HUDEP-2 (cell line): ENCODE data around the gene PXK.

Experiments
- DNase-seq, 76 experiments: peaks; one replicate each; lab custom pipeline; 2025; ENCODE audit not compliant: unreplicated experiment in 76 of 76; lab: John Stamatoyannopoulos, UW

The PXK gene

DNA sequence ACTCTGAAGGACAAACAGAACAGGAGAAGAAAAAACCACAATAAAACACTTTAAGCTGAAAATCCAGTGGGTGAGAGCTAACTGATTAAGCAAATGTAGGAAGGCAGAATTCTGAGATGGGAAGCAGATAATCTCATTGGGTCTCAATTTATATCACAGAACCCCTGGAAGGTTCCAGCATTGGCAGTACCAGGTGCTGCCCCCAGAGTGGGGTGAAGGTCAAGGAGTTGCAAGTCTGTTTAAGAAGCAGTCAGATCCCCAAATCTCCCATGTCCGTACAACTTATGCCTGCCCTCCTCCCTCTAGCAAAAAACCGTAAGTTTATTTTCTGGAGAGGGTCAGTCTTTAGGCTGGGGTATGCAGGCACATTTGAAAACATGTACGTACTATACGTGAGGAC is 45.1 kb downstream of the PXK start:
- no peak for DNase-seq

DNA sequence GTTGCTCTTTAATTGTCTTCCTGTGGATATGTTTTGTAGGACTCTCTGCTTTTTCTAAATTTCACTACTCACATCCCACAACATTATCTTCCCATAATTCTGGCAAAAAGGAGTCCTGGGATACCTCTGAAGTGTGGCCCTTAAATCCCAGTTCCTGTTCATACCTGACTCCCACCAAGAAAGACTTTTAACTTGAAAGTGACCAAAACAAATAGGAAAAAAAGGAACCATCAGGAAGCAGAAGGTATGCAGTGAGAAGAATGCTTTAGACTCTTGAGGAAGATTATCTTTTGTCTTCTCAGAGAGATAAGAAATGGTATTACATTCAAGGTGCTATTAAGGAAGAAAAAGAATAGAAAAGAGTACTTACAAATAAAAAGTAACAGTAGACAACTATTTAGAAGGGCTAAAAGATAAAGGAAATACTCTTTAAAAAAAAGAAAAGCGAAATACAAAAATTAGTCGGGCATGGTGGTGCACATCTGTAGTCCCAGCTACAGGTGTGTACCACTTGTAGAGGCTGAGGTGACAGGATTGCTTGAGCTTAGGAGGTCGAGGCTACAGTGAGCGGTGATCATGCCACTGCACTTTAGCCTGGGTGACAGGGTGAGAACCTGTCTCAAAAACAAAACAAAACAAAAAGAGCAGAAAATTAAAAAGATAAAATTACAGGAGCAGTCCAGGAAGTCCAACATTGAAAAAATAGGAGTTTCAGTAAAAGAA is 46.8 kb downstream of the PXK start:
- no peak for DNase-seq

DNA sequence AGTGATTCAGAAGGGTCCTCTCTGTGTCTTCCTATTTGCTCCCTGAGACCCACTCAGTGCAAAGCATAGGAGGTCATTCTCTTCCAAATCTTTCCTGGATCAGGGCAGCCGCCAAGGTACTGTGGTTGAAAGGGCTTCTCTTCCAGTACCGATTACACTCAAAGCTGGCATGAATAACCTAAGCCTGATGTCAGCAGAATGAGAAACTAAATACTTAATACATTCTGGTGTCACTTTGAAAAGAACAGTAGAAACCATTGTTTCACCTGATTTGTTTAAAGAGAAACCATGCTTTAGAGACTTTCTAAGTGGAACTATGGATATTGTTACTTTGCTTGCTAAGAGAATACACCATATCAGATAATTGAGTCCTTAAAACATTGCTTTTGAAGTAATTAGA is 50.8 kb downstream of the PXK start:
- no peak for DNase-seq

DNA sequence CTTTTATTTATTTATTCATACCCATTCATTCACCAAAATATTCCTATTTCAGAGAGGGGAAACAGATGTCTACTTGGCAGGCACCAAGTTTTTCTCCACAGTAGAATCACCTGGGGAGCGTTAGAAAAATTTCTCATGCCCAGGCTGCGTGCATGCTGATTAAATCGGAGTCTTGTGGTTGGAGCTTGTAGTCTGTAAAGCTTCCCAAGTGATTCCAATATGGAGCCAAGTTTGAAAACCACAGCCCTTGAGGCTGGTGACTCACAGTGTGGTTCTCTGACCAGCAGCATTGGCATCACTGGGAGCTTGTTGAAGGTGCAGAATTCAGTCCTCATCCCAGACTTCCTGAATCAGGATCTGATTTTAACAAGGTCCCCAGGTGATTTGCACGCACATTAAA is 51.2 kb downstream of the PXK start:
- DNase-seq: no peak

DNA sequence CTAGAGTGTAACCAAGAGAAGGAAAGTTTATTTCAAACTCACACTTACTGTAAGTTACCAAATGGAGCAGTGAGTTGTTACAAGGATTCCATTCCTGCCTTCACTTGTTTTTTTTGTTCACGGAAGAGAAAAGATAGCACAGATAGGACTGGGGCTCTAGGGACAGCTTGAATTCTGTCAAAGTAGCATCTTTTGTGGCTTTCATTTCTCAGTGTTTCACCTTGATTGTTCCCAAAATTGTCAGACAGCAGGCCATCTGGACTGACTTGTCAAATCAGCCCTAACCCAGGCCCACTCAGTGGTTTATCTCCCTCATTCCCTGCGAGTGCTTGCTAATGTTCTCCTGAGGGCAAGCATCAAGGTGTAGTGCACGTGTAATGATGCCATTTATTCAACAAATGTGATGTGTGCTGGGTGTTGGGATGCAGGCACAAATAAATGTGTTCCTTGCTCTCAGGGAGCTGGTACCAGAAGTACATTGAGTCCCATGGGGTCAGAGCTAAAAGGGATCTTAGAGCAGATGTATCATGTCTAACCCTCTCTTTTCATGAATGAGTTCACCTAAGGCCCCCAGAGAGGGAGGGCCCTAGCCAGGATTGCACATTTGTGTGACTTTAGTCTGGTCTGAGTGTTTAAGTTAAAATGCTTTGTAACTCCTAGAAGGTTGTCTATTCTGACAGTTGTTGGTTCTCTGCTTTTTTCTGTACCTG is 51.8 kb downstream of the PXK start:
- no peak for DNase-seq

DNA sequence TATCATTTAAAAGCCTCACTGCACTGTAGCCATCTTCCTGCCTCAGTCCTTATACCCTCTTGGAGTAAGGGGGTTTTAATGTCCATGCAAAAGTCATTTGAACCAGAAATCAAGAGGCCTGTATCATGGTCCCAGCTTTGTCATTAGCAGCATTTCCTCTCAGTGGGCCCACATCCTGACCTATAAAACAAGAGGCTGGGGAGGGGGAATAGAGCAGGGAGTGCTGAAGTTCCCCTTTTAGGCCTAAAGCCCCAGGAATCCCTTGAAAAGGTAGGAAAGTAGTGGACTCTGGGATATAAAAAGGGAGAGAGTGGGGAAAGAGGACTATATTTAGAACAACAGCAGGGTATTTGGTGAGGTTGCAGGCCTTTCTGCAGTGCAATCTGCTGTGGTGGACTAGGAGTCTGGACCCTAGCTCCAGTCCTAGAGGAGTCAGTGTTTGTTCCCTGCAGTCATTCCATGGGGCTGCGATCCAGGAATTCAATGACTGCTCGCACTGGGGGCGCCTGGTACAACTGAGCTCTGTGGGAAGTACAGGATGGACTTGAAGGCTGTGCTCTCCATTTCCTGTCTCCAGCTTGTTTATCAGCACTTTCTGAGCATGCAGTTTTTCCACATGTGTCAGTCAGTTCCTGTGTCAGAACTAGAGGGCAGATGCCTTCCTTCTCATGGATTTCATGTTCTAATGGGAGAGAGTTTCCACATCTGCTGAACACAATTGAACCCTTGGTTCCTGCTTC is 54.1 kb downstream of the PXK start:
- no peak for DNase-seq

DNA sequence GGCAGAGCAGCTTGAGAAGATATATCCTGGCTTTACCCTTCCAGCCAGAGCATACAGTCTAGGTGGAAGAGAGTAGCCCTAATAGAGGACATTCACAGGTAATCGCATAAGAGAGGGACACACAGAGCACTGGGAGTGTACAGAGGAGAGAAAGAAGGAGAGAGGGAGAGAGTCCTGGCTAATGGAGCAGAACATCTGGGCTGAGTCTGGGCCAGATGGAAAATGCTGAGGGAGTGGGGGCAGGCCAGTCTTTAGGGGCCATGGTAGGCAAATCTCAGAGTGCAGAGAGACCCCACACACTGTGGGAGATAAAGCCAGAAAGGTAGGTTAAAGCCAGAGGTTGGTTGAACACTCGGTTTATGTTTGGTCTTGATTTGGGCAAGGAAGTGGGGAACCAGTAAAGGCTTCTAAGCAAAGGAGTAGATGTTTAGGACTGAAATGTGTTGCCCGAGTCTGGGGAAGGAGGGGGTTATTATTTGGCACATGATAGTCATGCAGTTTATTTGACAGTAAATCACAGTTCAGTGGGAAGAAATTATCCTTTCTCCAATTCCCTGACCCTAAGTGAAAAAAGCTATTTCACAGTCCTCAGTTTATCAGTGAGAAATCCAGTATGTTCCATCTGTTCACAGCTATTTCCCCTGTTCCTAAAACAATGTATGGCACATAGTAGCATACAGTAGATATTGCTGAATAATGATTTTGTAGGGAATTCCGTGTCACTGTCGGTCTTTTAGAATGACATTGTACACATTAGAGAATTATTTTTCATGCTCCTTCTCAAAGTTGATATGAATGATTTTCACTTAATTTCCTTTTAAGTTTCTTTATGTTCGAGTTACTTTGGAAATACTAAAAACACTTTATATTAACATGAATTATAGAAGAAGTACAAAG is 55.2 kb downstream of the PXK start:
- DNase-seq: no peak

DNA sequence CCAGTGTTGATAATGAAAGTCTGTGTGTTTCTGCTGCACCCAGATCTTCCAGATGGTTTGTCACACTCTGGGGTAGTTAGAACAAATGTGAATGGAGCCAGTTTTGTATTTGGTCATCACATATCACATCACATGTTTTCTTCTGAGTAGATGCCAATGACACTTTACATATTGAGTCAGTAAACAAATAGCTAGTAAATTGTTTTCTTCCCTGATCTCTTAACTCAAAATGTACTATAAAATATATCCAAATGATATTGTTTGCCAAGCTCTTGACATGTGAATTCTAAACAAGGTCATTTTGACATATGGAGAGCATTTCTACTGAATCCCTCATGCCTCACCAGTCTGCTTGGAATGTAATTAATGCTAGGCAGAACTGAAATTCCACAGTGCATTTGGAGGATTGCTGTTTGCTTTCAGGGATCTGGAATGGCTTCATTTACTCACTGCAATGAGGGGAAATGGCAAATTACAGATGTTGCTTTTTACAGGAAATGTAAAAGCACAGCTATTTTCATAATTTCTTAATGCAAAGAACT is 55.9 kb downstream of the PXK start:
- DNase-seq: no peak

DNA sequence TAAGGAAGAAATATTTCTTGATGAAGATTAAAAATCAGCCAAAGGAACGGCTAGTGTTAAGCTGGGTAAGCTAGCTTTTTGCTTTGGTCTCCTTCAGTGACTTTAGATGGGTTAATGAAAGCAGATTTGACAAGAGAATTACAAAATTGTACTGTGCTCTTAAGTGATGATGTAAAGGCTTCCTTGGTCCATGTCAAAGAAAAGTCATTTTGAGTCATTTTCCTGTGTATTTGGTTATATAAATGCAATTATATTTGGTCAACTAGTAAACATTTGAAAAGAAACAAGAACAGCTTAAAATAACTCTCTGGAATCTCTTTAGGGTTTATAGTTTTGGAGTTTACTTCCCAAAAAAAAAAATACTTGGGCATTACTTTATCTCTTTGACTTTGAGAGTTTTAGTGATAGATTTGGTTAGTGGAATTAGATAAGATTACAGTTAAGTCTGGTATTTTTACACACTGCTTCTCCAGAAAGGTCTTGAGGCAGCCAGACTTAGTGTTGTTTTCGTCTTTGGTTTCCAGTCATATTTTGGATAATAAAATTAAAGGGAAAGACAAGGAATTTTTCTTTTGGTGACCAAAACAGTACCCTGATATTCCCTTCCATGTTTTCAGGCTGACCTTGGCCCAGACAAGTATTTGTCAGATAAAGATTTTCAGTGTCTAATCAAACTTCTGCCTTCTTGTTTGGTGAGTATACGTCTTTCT is 58.6 kb downstream of the PXK start:
- no peak for DNase-seq

DNA sequence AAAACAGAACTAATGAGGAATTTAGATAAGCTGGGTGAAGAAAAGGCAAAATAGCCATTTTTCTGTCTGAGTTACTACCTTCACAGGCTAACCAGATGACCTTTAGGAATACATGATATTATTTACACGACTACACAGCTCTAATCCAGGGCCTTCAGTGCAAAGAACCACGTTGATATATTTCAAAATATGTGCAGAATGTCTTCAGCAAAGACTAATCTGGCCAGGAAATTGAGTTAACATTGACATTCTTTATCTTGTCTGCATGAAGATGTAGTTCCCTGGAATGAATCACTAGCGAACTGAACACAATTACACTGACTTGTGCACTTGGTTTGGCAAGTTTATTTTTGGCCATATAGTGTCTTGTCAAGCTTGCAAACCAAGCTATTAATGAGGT is 59.5 kb downstream of the PXK start:
- no peak for DNase-seq

DNA sequence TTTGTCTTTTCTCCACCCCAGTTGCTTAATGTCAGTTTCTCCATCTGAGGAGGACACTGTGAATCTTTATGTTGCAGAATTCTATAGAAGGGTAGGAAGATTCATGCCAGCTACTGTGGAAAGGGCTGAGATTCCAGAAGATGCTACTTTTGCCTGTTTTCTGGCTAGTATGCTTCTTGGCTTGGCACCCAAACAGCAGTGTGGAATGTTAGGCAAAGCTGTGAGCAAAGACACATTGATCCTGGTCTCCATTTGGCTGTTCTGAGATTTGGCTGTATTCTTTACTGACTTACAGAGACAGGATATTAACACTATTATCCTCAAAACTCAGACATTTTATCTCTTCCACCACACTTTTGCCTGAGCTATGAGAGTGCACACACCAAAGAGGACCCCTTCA is 61.6 kb downstream of the PXK start:
- no peak for DNase-seq

DNA sequence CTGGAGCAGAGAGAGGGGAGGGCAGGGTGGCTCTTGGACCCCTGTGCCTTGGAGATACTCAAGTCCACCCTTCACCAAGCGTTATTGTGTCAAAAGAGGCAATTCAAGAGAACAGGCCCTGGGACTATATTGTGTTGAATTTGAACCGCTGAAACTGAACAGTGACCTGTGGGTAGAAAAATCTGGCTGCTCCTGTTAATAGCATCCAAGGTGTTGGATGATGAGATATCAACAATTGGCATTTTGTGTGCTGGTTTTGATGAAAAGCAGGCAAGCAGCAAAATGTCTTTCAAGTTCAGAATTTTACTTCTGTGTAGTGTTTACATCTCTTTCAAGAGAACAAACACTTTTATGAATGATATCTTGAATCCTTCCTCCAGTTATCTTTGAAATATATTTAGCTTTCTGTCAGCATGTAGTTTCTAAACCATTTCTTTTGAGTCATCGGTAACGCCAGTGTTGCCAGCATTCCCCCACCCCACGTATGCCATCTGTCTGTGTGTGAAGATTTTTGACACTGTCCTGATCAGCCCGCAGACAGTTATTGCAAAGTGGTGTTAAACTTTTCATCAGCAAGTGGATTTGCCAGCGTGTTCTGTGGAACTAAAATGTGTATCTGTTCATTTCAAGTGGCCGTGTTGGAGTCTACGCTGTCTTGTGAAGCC is 66.1 kb downstream of the PXK start:
- no peak for DNase-seq

DNA sequence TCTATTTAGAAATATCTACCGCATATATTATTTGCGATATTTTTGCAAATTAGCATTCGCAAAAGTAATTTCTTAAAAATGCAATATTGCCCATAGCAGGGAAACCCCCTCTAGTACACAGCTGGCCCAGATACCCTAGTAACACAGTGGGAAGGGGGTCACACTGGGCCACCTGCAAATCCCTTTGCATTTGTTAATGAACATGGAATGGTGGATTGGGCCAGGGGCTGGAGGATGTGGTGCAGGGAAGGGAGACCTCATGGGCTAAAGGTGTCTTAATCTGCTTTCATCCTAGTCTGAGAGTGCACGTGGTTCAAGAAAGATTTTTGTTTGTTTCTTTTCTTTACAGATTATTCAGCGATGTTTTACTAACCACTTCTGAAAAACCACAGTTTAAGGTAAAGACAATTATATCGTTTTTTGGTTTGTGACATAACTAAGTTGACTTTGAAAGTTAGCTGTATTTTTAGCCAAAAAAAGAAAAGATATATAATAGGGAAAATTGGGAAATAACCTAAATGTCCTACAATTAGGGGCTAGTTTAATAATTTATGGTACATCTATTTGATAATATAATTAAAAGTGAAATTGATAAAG is 70.9 kb downstream of the PXK start:
- DNase-seq: no peak

DNA sequence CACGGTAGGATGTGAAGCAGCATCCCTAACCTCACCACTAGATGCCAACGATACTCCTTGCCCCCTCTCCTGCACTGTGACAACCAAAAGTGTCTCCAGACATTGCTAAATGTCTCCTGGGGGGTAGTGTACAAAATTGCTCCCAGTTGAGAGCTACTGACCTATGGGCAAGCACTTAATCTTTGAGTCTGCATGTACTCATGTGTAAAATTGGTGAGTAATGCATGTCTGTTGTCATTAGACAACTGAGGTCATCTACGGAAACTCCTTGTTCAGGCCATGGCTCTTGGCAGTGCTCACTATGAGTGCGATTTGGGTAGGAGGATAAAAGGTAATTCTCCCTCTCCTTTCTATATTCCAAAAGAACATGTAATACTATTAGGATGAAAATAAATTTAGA is 71.7 kb downstream of the PXK start:
- DNase-seq: no peak

DNA sequence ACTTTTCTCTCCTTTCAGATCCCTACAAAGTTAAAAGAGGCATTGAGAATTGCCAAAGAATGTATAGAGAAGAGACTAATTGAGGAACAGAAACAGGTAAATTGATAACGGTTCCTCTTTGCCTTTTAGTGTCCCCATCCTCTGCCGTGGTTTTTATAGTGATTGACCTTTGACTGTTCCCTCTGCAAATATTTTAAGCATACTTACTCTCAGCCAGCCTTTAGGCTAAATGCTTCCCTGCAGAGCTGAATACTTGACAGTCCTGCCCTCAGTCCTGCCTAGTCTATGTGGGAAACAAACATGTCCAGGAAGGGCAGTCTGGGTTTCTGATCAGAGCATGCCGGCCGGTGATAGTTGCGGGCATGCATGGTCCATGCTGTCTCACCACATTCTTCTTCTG is 76.2 kb downstream of the PXK start:
- DNase-seq: no peak

DNA sequence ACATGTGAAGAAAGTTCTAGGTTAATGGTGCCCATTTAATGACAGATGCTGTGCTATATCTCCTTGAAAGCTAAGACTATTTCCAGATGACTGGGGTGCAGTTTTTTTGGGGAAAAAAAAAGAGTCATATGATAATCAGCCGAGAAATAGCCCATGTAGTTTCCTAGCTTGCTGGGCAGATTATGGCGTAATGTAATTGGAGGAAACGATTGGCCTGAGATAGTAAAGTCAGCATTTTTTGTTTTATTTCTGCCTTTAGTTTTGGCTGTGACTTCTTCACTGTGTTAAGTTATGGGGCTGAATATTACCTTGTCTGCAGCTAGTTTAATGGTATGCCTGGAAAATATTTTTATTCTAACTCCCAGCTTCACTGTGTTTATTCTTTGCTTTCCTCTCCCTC is 77.0 kb downstream of the PXK start:
- DNase-seq: no peak

DNA sequence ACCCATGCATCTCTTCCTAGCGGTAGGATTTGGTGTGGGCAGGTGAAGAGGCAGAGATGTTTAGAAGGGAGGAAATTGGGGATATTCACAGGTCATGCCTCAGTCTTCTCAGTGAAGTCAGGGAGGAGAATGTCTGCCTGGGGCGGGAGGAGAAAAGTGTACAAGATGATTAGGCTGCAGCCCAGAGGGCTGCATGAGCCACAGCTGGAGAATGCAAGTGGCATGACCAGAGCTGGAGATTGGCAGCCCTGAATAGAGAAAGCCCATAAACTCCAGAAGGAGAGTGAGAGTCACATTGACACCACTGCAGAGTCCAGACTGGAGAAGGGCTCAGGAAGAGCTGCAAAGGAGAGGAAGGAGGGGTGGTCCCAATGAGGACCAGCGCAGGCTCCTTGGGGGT is 78.3 kb downstream of the PXK start:
- no peak for DNase-seq

DNA sequence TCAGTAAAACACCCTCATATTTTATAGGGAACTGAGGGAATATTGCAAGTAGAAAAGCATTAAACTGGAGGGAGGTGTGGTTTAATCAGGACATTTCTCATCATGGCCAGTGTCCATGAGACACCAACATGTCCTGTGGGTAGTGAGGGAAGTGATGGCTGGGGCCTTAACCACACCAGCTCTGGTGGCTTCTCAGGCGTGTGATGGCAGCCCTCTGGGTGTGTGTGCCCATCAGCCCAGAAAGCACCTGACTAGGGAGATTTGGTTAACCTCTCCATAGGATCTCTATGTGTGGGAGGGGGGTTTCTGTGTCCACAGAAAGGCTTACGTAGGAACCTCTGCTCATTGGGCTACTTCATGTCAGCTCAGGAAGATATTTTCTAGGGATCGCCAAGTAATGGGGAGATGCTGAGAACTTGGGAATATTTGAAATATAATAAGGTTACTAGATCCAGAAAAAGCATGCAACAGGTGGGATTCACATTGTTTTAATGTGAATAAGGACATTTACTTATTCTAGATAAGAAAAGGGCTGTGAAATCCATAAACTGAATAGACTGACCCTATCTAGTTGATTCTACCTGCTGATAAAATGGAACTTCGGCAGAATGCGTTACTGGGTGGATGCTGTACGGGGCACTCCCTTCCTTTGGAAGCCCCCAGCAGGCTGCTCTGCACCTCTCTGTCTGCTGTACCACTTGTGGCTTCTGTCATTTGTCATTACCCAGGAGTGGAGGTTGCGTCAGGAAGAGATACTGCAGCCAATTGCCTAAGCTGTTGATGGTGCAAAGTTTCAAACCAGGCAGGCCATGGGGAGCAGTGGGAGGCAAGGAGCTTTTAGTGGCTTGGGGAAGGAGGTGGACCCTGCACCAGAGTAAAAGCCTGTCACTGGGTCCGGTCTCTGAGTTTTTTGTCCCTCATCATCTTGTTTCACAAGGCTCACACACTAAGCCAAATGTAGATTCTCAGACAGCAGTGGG is 79.4 kb downstream of the PXK start:
- DNase-seq: no peak
